OCI-LY1 (cell line): ENCODE results near the gene SLCO3A1.

ENCODE experiments used
- H2AFZ ChIP-seq: fragments of 200-600 bp; sonication (generic), shearing (Covaris generic); 2 replicates; pipeline ENCODE4 v1.6.0; 2014; ENCODE audit warnings: antibody characterized with exemption, mild to moderate bottlenecking, low read length
- H3F3A ChIP-seq: fragments of 200-600 bp; sonication (generic), shearing (Covaris generic); 2 replicates; pipeline ENCODE4 v1.6.0; 2014; ENCODE audit warnings: mild to moderate bottlenecking, antibody characterized with exemption, low read length, moderate library complexity; ENCODE audit not compliant: insufficient read depth
- H3K27ac ChIP-seq: fragments of 200-600 bp; sonication (generic); 2 replicates; pipeline ENCODE4 v1.5.1; 2014; ENCODE audit warnings: low read length, mixed run types, mild to moderate bottlenecking, low read depth; ENCODE audit not compliant: poor library complexity, severe bottlenecking
- H3K27me3 ChIP-seq: fragments of 200-600 bp; sonication (generic); 2 replicates; pipeline ENCODE4 v1.6.0; 2014; ENCODE audit warnings: antibody characterized with exemption, mild to moderate bottlenecking, low read length, moderate library complexity; ENCODE audit not compliant: insufficient read depth
- H3K36me3 ChIP-seq: fragments of 200-600 bp; sonication (generic); 2 replicates; pipeline ENCODE4 v1.6.1; 2014; ENCODE audit warnings: mild to moderate bottlenecking, antibody characterized with exemption, low read length, moderate library complexity, mixed read lengths; ENCODE audit not compliant: insufficient read depth
- H3K4me1 ChIP-seq: fragments of 200-600 bp; sonication (generic); 2 replicates; pipeline ENCODE4 v1.5.1; 2014; ENCODE audit warnings: mild to moderate bottlenecking, low read length, moderate library complexity; ENCODE audit not compliant: insufficient read depth, severe bottlenecking
- H3K4me2 ChIP-seq: fragments of 200-600 bp; sonication (generic), shearing (Covaris generic); 2 replicates; pipeline ENCODE4 v1.6.1; 2014; ENCODE audit warnings: low read length
- H3K4me3 ChIP-seq: fragments of 200-600 bp; sonication (generic); 2 replicates; pipeline ENCODE4 v1.5.1; 2014; ENCODE audit warnings: low read length, low read depth, mild to moderate bottlenecking, mixed read lengths; ENCODE audit not compliant: poor library complexity, severe bottlenecking
- H3K79me2 ChIP-seq: fragments of 200-600 bp; shearing (Covaris generic); 2 replicates; pipeline ENCODE4 v1.6.1; 2016; ENCODE audit warnings: mixed run types, low read length, mixed read lengths; ENCODE audit not compliant: insufficient read depth
- H3K9ac ChIP-seq: fragments of 200-600 bp; sonication (generic), shearing (Covaris generic); 2 replicates; pipeline ENCODE4 v1.6.1; 2014; ENCODE audit warnings: mild to moderate bottlenecking, low read length, mixed read lengths
- H3K9me2 ChIP-seq: fragments of 200-600 bp; sonication (generic), shearing (Covaris generic); 2 replicates; pipeline ENCODE4 v1.6.1; 2014; ENCODE audit warnings: low read depth, mild to moderate bottlenecking, low read length, mixed read lengths
- H3K9me3 ChIP-seq: fragments of 200-600 bp; shearing (Covaris generic); 2 replicates; pipeline ENCODE4 v1.6.1; 2014; ENCODE audit warnings: low read length, mixed read lengths
- H4K20me1 ChIP-seq: fragments of 200-600 bp; sonication (generic), shearing (Covaris generic); 2 replicates; pipeline ENCODE4 v1.6.0; 2016; ENCODE audit warnings: mild to moderate bottlenecking, low read length; ENCODE audit not compliant: insufficient read depth
- EZH2 ChIP-seq: fragments of 200-600 bp; sonication (generic), shearing (Covaris generic); IDR thresholded peaks from 2 replicates; pipeline ENCODE4 v1.8.0; 2017; ENCODE audit warnings: borderline replicate concordance, mixed run types, mild to moderate bottlenecking, antibody characterized with exemption, low read length, moderate library complexity, mixed read lengths
- TF ChIP-seq, protein P1 (sequence below): fragments of 200-600 bp; sonication (generic), shearing (Covaris generic); IDR thresholded peaks from 2 replicates; pipeline ENCODE4 v1.5.1; 2017; ENCODE audit warnings: mild to moderate bottlenecking, antibody characterized with exemption, low read length, moderate library complexity, mixed read lengths

SLCO3A1 gene

GRCh38 chr15:92077353-92078085 is 224.0 kb downstream of the SLCO3A1 start:
- H3F3A ChIP-seq = no peaks in the 10 kb centered on the region
- H3K79me2 ChIP-seq = no peaks in the 10 kb centered on the region
- no peak overlapping the region for H3K4me3 ChIP-seq
- no peaks in the 10 kb centered on the region for H3K9me2 ChIP-seq
- no peaks in the 10 kb centered on the region for H3K9me3 ChIP-seq
- no peaks in the 10 kb centered on the region for H3K27me3 ChIP-seq
- no peak overlapping the region for H2AFZ ChIP-seq
- no peaks in the 10 kb centered on the region for H3K36me3 ChIP-seq
- H4K20me1 ChIP-seq = no peaks in the 10 kb centered on the region
- no peak overlapping the region for H3K4me2 ChIP-seq
- no peak overlapping the region for H3K9ac ChIP-seq
- H3K27ac ChIP-seq = no peak overlapping the region
- H3K4me1 ChIP-seq = no peaks in the 10 kb centered on the region
- TF ChIP-seq EZH2 = no peak
- TF ChIP-seq, protein P1, sequence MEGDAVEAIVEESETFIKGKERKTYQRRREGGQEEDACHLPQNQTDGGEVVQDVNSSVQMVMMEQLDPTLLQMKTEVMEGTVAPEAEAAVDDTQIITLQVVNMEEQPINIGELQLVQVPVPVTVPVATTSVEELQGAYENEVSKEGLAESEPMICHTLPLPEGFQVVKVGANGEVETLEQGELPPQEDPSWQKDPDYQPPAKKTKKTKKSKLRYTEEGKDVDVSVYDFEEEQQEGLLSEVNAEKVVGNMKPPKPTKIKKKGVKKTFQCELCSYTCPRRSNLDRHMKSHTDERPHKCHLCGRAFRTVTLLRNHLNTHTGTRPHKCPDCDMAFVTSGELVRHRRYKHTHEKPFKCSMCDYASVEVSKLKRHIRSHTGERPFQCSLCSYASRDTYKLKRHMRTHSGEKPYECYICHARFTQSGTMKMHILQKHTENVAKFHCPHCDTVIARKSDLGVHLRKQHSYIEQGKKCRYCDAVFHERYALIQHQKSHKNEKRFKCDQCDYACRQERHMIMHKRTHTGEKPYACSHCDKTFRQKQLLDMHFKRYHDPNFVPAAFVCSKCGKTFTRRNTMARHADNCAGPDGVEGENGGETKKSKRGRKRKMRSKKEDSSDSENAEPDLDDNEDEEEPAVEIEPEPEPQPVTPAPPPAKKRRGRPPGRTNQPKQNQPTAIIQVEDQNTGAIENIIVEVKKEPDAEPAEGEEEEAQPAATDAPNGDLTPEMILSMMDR = peak; percentile 69

DNA sequence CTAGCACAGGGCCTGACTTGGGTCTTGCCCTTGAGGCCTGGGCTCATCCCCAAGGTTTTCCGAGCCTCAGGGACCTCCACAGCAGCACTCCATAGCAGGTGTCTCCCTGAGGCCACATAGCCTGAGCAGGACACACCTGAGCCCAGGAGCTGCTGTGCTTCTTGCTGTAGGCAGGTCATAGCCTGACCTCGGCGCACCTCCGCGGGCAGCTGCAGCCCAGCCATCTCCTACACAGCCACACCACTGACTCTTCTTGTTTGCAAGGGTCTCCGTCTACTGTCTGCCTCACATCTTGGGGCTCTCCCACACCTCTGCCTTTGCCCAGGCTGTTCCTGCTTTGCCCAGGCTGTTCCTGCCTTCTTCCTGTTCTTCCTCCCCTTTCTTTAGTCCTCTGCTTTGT is 224.8 kb downstream of the SLCO3A1 start:
- TF ChIP-seq EZH2 = no peak
- TF ChIP-seq, protein P1 = no peak
- Histone ChIP-seq H3F3A (no peaks in the 10 kb centered on the region), H3K27me3 (no peaks in the 10 kb centered on the region), H3K9me2 (no peaks in the 10 kb centered on the region), H3K4me3 (no peak overlapping the region), H2AFZ (no peak overlapping the region), H3K27ac (no peak overlapping the region), H3K9me3 (no peaks in the 10 kb centered on the region), H3K4me1 (no peaks in the 10 kb centered on the region), H3K79me2 (no peaks in the 10 kb centered on the region), H3K4me2 (no peak overlapping the region), H3K9ac (no peak overlapping the region), H4K20me1 (no peaks in the 10 kb centered on the region), H3K36me3 (no peaks in the 10 kb centered on the region)

DNA sequence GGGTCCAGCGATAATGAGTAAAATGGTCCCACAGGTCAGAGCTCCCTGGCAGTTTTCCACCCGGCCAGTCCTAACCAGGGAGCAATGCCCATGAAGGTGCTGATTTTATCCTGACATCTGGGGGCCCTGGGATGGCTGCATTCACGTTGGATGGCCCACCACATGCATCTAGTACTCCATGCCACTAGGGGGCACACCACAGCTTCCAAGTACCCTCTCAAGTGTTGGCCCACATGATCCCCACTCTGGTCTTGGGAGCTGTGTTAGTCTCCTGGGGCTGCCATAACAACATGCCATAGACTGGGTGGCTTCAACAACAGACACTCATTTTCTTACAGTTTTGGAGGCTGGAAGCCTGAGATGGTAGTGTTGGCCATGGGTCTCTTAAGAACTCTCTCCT is 225.5 kb downstream of the SLCO3A1 start:
- Histone ChIP-seq H4K20me1 (no peaks in the 10 kb centered on the region), H3K36me3 (no peaks in the 10 kb centered on the region), H3K9me2 (no peaks in the 10 kb centered on the region), H3K4me3 (no peak overlapping the region), H3K79me2 (no peaks in the 10 kb centered on the region), H3K9ac (no peak overlapping the region), H3K27me3 (no peaks in the 10 kb centered on the region), H3K4me2 (no peak overlapping the region), H3F3A (no peaks in the 10 kb centered on the region), H2AFZ (no peak overlapping the region), H3K27ac (no peak overlapping the region), H3K4me1 (no peaks in the 10 kb centered on the region), H3K9me3 (no peaks in the 10 kb centered on the region)
- no peak for TF ChIP-seq EZH2
- TF ChIP-seq, protein P1 = peak; percentile 57
